Neural progenitor cell (in vitro differentiated cells): ENCODE results near the gene GGT5. TPM values are rescaled to one million over a fixed set of nuclear protein-coding genes. Genes with fewer than 3 reads are reported as not detected.

Experiments
- DNase-seq: peaks from one replicate; pipeline ENCODE4 v3.0.0-alpha.2; 2016; ENCODE audit warnings: low spot score
- H2AFZ ChIP-seq: fragments of 200-600 bp; sonication (generic); replicated peaks from 2 replicates; pipeline ENCODE4 v1.6.1; 2016; ENCODE audit warnings: antibody characterized with exemption
- H3F3A ChIP-seq: fragments of 200-600 bp; sonication (generic); 2 replicates; pipeline ENCODE4 v1.6.1; 2016; ENCODE audit warnings: antibody characterized with exemption, low read depth
- H3K27ac ChIP-seq: fragments of 200-600 bp; sonication (generic); 2 replicates; pipeline ENCODE4 v1.5.1; 2016; ENCODE audit warnings: mild to moderate bottlenecking
- H3K27me3 ChIP-seq: fragments of 200-600 bp; sonication (generic); 2 replicates; pipeline ENCODE4 v1.6.1; 2016; ENCODE audit warnings: mild to moderate bottlenecking, moderate library complexity
- H3K36me3 ChIP-seq: fragments of 200-600 bp; sonication (generic); 2 replicates; pipeline ENCODE4 v1.5.1; 2016
- H3K4me1 ChIP-seq: fragments of 200-600 bp; sonication (generic); 2 replicates; pipeline ENCODE4 v1.6.1; 2016; ENCODE audit warnings: mixed run types
- H3K4me2 ChIP-seq: fragments of 200-600 bp; sonication (generic); 2 replicates; pipeline ENCODE4 v1.6.1; 2016
- H3K4me3 ChIP-seq: fragments of 200-600 bp; sonication (generic); 2 replicates; pipeline ENCODE4 v1.5.1; 2016
- H3K79me2 ChIP-seq: fragments of 200-600 bp; sonication (generic); 2 replicates; pipeline ENCODE4 v1.6.1; 2016; ENCODE audit warnings: low read depth
- H3K9ac ChIP-seq: fragments of 200-600 bp; sonication (generic); 2 replicates; pipeline ENCODE4 v1.6.1; 2016
- H3K9me3 ChIP-seq: fragments of 200-600 bp; sonication (generic); 2 replicates; pipeline ENCODE4 v1.5.1; 2016; ENCODE audit warnings: low read depth
- H4K20me1 ChIP-seq: fragments of 200-600 bp; sonication (generic); 2 replicates; pipeline ENCODE4 v1.6.1; 2016; ENCODE audit warnings: low read depth
- H3K27ac Mint-ChIP-seq: 3 replicates; pipeline ENCODE4 v1.8.0; 2021; ENCODE audit warnings: mixed read lengths
- H3K27me3 Mint-ChIP-seq: 2 replicates; pipeline ENCODE4 v1.8.0; 2022; ENCODE audit warnings: low read depth, mild to moderate bottlenecking, inconsistent platforms, moderate library complexity, mixed read lengths; ENCODE audit not compliant: insufficient read depth
- H3K36me3 Mint-ChIP-seq: 3 replicates; pipeline ENCODE4 v1.8.0; 2021; ENCODE audit warnings: mixed read lengths
- H3K4me1 Mint-ChIP-seq: 3 replicates; pipeline ENCODE4 v1.8.0; 2021; ENCODE audit warnings: mixed read lengths
- H3K4me3 Mint-ChIP-seq: 3 replicates; pipeline ENCODE4 v1.8.0; 2021; ENCODE audit warnings: mild to moderate bottlenecking, moderate library complexity, mixed read lengths
- H3K9me3 Mint-ChIP-seq: 3 replicates; pipeline ENCODE4 v1.8.0; 2020; ENCODE audit warnings: mixed read lengths
- EZH2 ChIP-seq: fragments of 200-600 bp; sonication (generic); IDR thresholded peaks from 2 replicates; pipeline ENCODE4 v1.6.1; 2017; ENCODE audit warnings: antibody characterized with exemption, mild to moderate bottlenecking, moderate library complexity
- EZH2phosphoT487 ChIP-seq: fragments of 200-600 bp; sonication (generic); IDR thresholded peaks from 2 replicates; pipeline ENCODE4 v1.6.1; 2017; ENCODE audit warnings: antibody characterized with exemption
- total RNA-seq: library from RNA; depleted of rRNA; stranded (reverse); fragments of >200 nt; gene quantifications from 2 replicates; pipeline ENCODE4 v1.2.3, GENCODE V29; 2015; ENCODE audit warnings: low replicate concordance
- TF ChIP-seq, protein P1 (sequence below): fragments of 200-600 bp; sonication (generic); IDR thresholded peaks from 2 replicates; pipeline ENCODE4 v1.5.1; 2017; ENCODE audit warnings: antibody characterized with exemption, mild to moderate bottlenecking

The GGT5 gene
- total RNA-seq, 1 donor from 2014 or later = not detected

DNA sequence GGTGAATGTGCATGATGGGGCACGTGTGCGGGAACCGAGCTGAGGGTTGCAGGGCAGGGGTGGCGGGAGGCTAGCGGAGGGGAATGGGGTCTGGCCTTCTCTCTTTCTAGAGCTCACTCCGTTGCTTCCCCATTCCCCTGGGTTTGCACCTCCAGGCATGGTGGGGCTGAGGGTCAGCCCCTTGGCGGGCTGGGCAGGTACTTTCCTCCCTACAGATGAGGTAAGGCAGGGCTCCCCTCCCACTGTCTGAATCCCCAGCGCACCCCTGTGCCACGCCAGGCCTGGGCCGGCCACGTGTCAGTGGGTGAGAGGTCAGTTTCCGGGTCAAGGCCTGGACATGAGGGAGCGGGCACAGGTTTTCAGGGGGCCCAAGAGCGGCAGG, 54.7 kb downstream of the GGT5 start:
- Mint-ChIP-seq H3K4me3 (no peak overlapping the region), H3K27me3 (peaks cover 2% of the 10 kb centered on the region), H3K9me3 (no peaks in the 10 kb centered on the region), H3K27ac (no peak overlapping the region), H3K36me3 (no peaks in the 10 kb centered on the region), H3K4me1 (peaks cover 3% of the 10 kb centered on the region)
- Histone ChIP-seq H3K27me3 (no peaks in the 10 kb centered on the region), H3K9ac (no peak overlapping the region), H3K9me3 (no peaks in the 10 kb centered on the region), H2AFZ (no peak overlapping the region), H4K20me1 (no peaks in the 10 kb centered on the region), H3K4me1 (no peaks in the 10 kb centered on the region), H3K4me3 (no peak overlapping the region), H3K4me2 (no peak overlapping the region), H3F3A (no peaks in the 10 kb centered on the region), H3K79me2 (no peaks in the 10 kb centered on the region), H3K36me3 (no peaks in the 10 kb centered on the region), H3K27ac (no peak overlapping the region)
- TF ChIP-seq, protein P1, sequence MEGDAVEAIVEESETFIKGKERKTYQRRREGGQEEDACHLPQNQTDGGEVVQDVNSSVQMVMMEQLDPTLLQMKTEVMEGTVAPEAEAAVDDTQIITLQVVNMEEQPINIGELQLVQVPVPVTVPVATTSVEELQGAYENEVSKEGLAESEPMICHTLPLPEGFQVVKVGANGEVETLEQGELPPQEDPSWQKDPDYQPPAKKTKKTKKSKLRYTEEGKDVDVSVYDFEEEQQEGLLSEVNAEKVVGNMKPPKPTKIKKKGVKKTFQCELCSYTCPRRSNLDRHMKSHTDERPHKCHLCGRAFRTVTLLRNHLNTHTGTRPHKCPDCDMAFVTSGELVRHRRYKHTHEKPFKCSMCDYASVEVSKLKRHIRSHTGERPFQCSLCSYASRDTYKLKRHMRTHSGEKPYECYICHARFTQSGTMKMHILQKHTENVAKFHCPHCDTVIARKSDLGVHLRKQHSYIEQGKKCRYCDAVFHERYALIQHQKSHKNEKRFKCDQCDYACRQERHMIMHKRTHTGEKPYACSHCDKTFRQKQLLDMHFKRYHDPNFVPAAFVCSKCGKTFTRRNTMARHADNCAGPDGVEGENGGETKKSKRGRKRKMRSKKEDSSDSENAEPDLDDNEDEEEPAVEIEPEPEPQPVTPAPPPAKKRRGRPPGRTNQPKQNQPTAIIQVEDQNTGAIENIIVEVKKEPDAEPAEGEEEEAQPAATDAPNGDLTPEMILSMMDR = no peak
- TF ChIP-seq EZH2phosphoT487 = no peak
- no peak for TF ChIP-seq EZH2
- DNase-seq = no peak

DNA sequence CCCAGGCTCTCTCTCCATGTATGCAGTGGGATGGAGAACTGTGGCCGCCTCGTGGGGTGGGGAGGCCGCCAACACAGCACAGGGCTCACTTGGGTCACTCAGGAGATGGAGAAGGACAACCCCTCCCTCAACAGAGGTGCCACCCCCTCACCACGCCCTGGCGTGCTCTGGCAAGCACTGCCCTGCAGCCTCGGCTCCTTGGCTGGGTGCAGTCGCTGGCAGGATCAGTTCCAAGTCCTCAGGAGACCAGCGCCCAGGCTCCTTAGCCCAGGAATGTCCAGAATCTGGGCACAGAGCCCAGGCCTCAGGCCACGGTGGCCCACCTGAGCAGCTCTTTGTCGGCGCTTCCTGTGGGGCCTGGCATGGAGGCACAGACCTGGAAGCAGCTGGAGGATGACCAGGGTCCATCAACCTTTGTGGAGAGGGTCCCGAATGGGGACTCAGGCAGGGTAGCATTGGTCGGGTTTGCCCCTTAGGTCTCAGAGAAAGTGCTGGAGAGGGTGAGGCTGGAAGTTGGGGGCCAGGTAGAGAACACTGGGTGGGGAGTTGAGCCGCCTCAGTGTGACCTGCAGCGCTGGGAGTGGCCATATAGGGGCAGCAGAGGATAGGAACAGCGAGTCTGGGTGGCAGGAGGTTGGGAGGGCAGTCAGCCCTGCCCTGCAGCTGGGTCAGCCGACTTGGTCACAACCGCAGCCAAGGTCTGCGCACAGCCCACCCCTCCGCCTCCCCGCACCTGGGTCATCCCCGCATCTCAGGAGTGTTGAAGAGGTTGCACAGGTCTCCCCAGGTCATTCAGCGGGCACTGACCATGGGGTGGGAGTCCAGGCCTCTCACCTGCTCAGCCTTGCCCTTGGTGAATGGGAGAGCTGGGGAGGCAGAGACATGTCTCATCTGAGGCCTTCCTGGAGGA, 55.4 kb downstream of the GGT5 start:
- H3K4me2 ChIP-seq = no peak overlapping the region
- no peaks in the 10 kb centered on the region for H4K20me1 ChIP-seq
- no peaks in the 10 kb centered on the region for H3K79me2 ChIP-seq
- TF ChIP-seq EZH2 (no peak), EZH2phosphoT487 (no peak)
- TF ChIP-seq, protein P1 = peak; percentile 83
- Mint-ChIP-seq H3K36me3 (no peaks in the 10 kb centered on the region), H3K9me3 (no peaks in the 10 kb centered on the region), H3K4me1 (peaks cover 3% of the 10 kb centered on the region), H3K27me3 (peaks cover 2% of the 10 kb centered on the region), H3K4me3 (peak overlapping the region; percentile 41), H3K27ac (peak overlapping the region; percentile 42)
- no peaks in the 10 kb centered on the region for H3F3A ChIP-seq
- no peaks in the 10 kb centered on the region for H3K27me3 ChIP-seq
- peak; percentile 85 for DNase-seq
- no peaks in the 10 kb centered on the region for H3K36me3 ChIP-seq
- H3K4me3 ChIP-seq = no peak overlapping the region
- H3K9ac ChIP-seq = no peak overlapping the region
- H2AFZ ChIP-seq = peak overlapping the region; percentile 51
- no peaks in the 10 kb centered on the region for H3K4me1 ChIP-seq
- H3K27ac ChIP-seq = no peak overlapping the region
- H3K9me3 ChIP-seq = no peaks in the 10 kb centered on the region

DNA sequence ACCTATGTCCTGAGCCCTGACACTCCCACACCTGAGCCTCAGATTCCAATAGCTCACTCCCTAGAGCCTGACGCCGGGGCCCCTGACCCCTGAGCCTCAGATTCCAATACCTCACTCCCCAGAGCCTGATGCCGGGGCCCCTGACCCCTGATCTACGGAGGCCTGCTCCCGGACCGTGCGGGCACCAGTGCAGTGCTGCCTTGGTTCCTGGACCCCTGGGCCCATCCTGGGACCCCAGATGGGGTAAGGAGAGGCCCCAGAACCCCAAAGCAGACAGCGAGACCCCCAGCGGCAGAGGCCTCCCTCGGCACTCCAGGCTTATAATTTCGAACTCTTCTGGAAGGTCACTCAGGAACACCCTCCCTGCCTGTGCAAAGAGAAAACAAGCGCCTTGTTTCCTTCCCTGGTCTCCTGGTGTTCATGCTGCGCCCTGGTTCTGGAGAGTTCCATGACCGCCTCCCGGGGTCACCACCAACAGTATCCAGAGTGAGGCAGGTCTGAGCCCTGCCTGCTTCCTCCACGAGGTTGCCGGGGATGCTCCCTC, 56.1 kb downstream of the GGT5 start:
- DNase-seq = no peak
- H3K27me3 Mint-ChIP-seq = peaks cover 2% of the 10 kb centered on the region
- Histone ChIP-seq H3K9ac (no peak overlapping the region), H3K79me2 (no peaks in the 10 kb centered on the region), H3K27ac (no peak overlapping the region), H3K4me2 (no peak overlapping the region), H2AFZ (no peak overlapping the region), H4K20me1 (no peaks in the 10 kb centered on the region), H3K27me3 (no peaks in the 10 kb centered on the region), H3F3A (no peaks in the 10 kb centered on the region), H3K9me3 (no peaks in the 10 kb centered on the region), H3K4me1 (no peaks in the 10 kb centered on the region), H3K36me3 (no peaks in the 10 kb centered on the region), H3K4me3 (no peak overlapping the region)
- H3K4me3 Mint-ChIP-seq = no peak overlapping the region
- H3K4me1 Mint-ChIP-seq = peaks cover 3% of the 10 kb centered on the region
- TF ChIP-seq, protein P1 = no peak
- no peak for TF ChIP-seq EZH2
- no peak for TF ChIP-seq EZH2phosphoT487
- no peaks in the 10 kb centered on the region for H3K9me3 Mint-ChIP-seq
- no peak overlapping the region for H3K27ac Mint-ChIP-seq
- no peaks in the 10 kb centered on the region for H3K36me3 Mint-ChIP-seq
